Body of pancreas (tissue), 4 donors: Measurements from ENCODE around the gene PRICKLE4. TPM values are rescaled to one million over a fixed set of nuclear protein-coding genes. Genes with fewer than 3 reads are reported as not detected.

ENCODE experiments used
- ATAC-seq: fragments of 150-250 bp; one replicate; pipeline ENCODE4 v1.9.1; 2016
- DNase-seq, 4 donors: peaks; one replicate each; pipeline ENCODE4 v3.0.0-alpha.2; 2019
- H3K27ac ChIP-seq, 4 donors: fragments of 200-600 bp; sonication (generic); 1 replicate in 3 of 4; 2 replicates in 1 of 4; pipeline versions ENCODE4 v1.5.1 to v1.6.1; 2016 to 2019; ENCODE audit warnings: mild to moderate bottlenecking in 1 of 4, mixed read lengths in 1 of 4, moderate library complexity in 1 of 4
- H3K27me3 ChIP-seq, 2 donors: fragments of 200-600 bp; sonication (generic); one replicate each; pipeline ENCODE4 v1.6.0; 2016; ENCODE audit warnings: mild to moderate bottlenecking in 1 of 2
- H3K36me3 ChIP-seq, 2 donors: fragments of 200-600 bp; sonication (generic); replicated peaks in 1 of 2; 2 replicates each; pipeline ENCODE4 v1.5.1; 2016; ENCODE audit warnings: low read depth in 2 of 2; ENCODE audit not compliant: insufficient read depth in 1 of 2
- H3K4me1 ChIP-seq: fragments of 200-600 bp; sonication (generic); one replicate; pipeline ENCODE4 v1.6.0; 2016
- H3K4me3 ChIP-seq, 2 donors: fragments of 200-600 bp; sonication (generic); 1 replicate in 1 of 2; 2 replicates in 1 of 2; pipeline ENCODE4 v1.5.1; 2016 to 2019
- H3K9me3 ChIP-seq, 3 donors: fragments of 200-600 bp; sonication (generic); 1 replicate in 2 of 3; 2 replicates in 1 of 3; pipeline ENCODE4 v1.5.1; 2016
- CTCF ChIP-seq, 7 experiments: fragments of 450-650 bp in 4 of 7; fragments of 200-600 bp in 3 of 7; sonication (generic) in 3 of 7; IDR thresholded peaks; one replicate each; pipeline ENCODE4 v1.5.1; 2016 to 2019; ENCODE audit warnings: antibody characterized with exemption in 7 of 7
- POLR2A ChIP-seq, 3 donors: fragments of 450-650 bp; IDR thresholded peaks; one replicate each; pipeline ENCODE4 v1.6.1; 2016; ENCODE audit warnings: antibody characterized with exemption in 3 of 3, mild to moderate bottlenecking in 2 of 3
- WGBS, 2 donors: methylation state at CpG; one replicate each; pipeline ENCODE4 v1.1.5; 2017; 5-methylcytosine and 5-hydroxymethylcytosine counted together
- intact Hi-C: fragments of 100-400 bp; cut with DNase I; formaldehyde crosslinking; loops from one replicate; pipeline ENCODE4 v1.15.1; 2023
- total RNA-seq, 2 donors: library from RNA; depleted of rRNA; stranded (reverse); fragments of >200 nt; gene quantifications; one replicate each; pipeline ENCODE4 v1.1.0, GENCODE V29; 2016

Gene PRICKLE4
- total RNA-seq, 2 donors from 2014 or later, result 4.4 to 16.8 TPM

- no peak for ATAC-seq
- TF ChIP-seq CTCF (IDR thresholded peaks at IDR 0.05) (no peak), POLR2A (IDR thresholded peaks at IDR 0.05) (no peak)
- Histone ChIP-seq H3K4me1 (peaks cover 7% of the 10 kb centered on the region), H3K36me3 (peaks cover 0 to 8% of the 10 kb centered on the region in 2 donors), H3K4me3 (no peak overlapping the region), H3K9me3 (no peaks in the 10 kb centered on the region), H3K27me3 (no peaks in the 10 kb centered on the region), H3K27ac (peak overlapping the region in 1 of 4 donors; percentile 0)
- intact Hi-C loops, result no loop called here
- DNase-seq, result peak in 1 of 4 donors; percentile 20
- WGBS, 2 donors, result 69 to 72% methylated on average over 8 to 10 of the region's 10 CpGs
Observed at GRCh38 chr6:41768545-41769308, 11.9 kb upstream of the PRICKLE4 start.

GRCh38 chr6:41769376-41769775 is 11.2 kb upstream of the PRICKLE4 start:
- 87 to 93% methylated on average over 8 of the region's 8 CpGs for WGBS, 2 donors
- Histone ChIP-seq H3K27me3 (no peaks in the 10 kb centered on the region), H3K4me1 (peaks cover 7% of the 10 kb centered on the region), H3K9me3 (no peaks in the 10 kb centered on the region), H3K27ac (no peak overlapping the region), H3K36me3 (peaks cover 0 to 9% of the 10 kb centered on the region in 2 donors), H3K4me3 (no peak overlapping the region)
- TF ChIP-seq CTCF (IDR thresholded peaks at IDR 0.05) (no peak), POLR2A (IDR thresholded peaks at IDR 0.05) (no peak)
- no peak for DNase-seq
- ATAC-seq, result no peak
- intact Hi-C loops, result no loop called here

GRCh38 chr6:41770381-41771057 is 10.1 kb upstream of the PRICKLE4 start:
- Histone ChIP-seq H3K9me3 (no peaks in the 10 kb centered on the region), H3K27me3 (no peaks in the 10 kb centered on the region), H3K4me3 (no peak overlapping the region), H3K36me3 (peaks cover 0 to 12% of the 10 kb centered on the region in 2 donors), H3K4me1 (peaks cover 7% of the 10 kb centered on the region), H3K27ac (no peak overlapping the region)
- ATAC-seq (no peak), DNase-seq (no peak)
- intact Hi-C loops, result no loop called here
- TF ChIP-seq POLR2A (IDR thresholded peaks at IDR 0.05), result no peak
- WGBS, 2 donors, result 90 to 92% methylated on average over 29 of the region's 30 CpGs

GRCh38 chr6:41771058-41771983 is 9.3 kb upstream of the PRICKLE4 start:
- intact Hi-C loops, result no loop called here
- no peak for DNase-seq
- H3K4me1 ChIP-seq, result peaks cover 7% of the 10 kb centered on the region
- no peak overlapping the region for H3K4me3 ChIP-seq
- ATAC-seq, result no peak
- H3K27ac ChIP-seq, result no peak overlapping the region
- H3K9me3 ChIP-seq, result no peaks in the 10 kb centered on the region
- no peaks in the 10 kb centered on the region for H3K27me3 ChIP-seq
- WGBS, 2 donors, result 86 to 87% methylated on average over 13 to 28 of the region's 29 CpGs
- peaks cover 0 to 12% of the 10 kb centered on the region in 2 donors for H3K36me3 ChIP-seq
- TF ChIP-seq CTCF (IDR thresholded peaks at IDR 0.05), result no peak
- TF ChIP-seq POLR2A (IDR thresholded peaks at IDR 0.05), result no peak

- peaks cover 10% of the 10 kb centered on the region for H3K4me1 ChIP-seq
- DNase-seq (no peak), ATAC-seq (no peak)
- WGBS, 2 donors, result 81 to 89% methylated on average over 3 of the region's 3 CpGs
- no peaks in the 10 kb centered on the region for H3K9me3 ChIP-seq
- no peak overlapping the region for H3K4me3 ChIP-seq
- intact Hi-C loops, result loop anchor here (5.0 kb wide), 1 partner anchor 257 kb away; no protein-coding TSS in a partner anchor
- H3K27me3 ChIP-seq, result no peaks in the 10 kb centered on the region
- H3K36me3 ChIP-seq, result peaks cover 0 to 12% of the 10 kb centered on the region in 2 donors
- no peak overlapping the region for H3K27ac ChIP-seq
- TF ChIP-seq POLR2A (IDR thresholded peaks at IDR 0.05) (no peak), CTCF (IDR thresholded peaks at IDR 0.05) (no peak)
Observed at GRCh38 chr6:41774841-41775240, 5.7 kb upstream of the PRICKLE4 start.
